Liver (tissue), 9 donors: ENCODE data around the gene CPZ. TPM values are rescaled to one million over a fixed set of nuclear protein-coding genes. Genes with fewer than 3 reads are reported as not detected.
"Not testable (repeated sequence)": the region's sequence is repeated elsewhere in the genome, so short reads cannot be mapped to it uniquely, and the experiment has no call there.

Source experiments
- DNase-seq: peaks from one replicate; pipeline ENCODE4 v3.0.0-alpha.2; 2017; ENCODE audit warnings: low spot score
- H3K27ac ChIP-seq, 2 donors: one replicate each; pipeline ENCODE4 v1.7.0; 2013; ENCODE audit warnings: inconsistent platforms in 2 of 2, low read length in 2 of 2, control low read depth in 1 of 2, low read depth in 1 of 2, mild to moderate bottlenecking in 1 of 2
- H3K27me3 ChIP-seq, 4 donors: one replicate each; pipeline versions ENCODE4 v1.6.1 to v1.7.0; 2013; ENCODE audit warnings: low read length in 3 of 4, inconsistent platforms in 1 of 4, mild to moderate bottlenecking in 1 of 4, moderate library complexity in 1 of 4; ENCODE audit not compliant: control insufficient read depth in 4 of 4, insufficient read depth in 4 of 4
- H3K36me3 ChIP-seq, 4 donors: one replicate each; pipeline versions ENCODE4 v1.6.1 to v1.7.0; 2013; ENCODE audit warnings: low read length in 3 of 4, mild to moderate bottlenecking in 3 of 4, low read depth in 1 of 4, moderate library complexity in 1 of 4; ENCODE audit not compliant: control insufficient read depth in 4 of 4, insufficient read depth in 3 of 4
- H3K4me1 ChIP-seq, 4 donors: one replicate each; pipeline versions ENCODE4 v1.6.1 to v1.7.0; 2013; ENCODE audit warnings: low read length in 3 of 4, mild to moderate bottlenecking in 3 of 4, moderate library complexity in 1 of 4; ENCODE audit not compliant: control insufficient read depth in 4 of 4, insufficient read depth in 4 of 4
- H3K4me3 ChIP-seq, 3 donors: one replicate each; pipeline versions ENCODE4 v1.6.1 to v1.7.0; 2013; ENCODE audit warnings: low read length in 3 of 3, control low read depth in 1 of 3, low read depth in 1 of 3, mild to moderate bottlenecking in 1 of 3
- H3K9ac ChIP-seq, 2 donors: one replicate each; pipeline ENCODE4 v1.7.0; 2013; ENCODE audit warnings: low read length in 2 of 2, mild to moderate bottlenecking in 2 of 2, moderate library complexity in 2 of 2, control low read depth in 1 of 2, low read depth in 1 of 2
- H3K9me3 ChIP-seq, 4 donors: one replicate each; pipeline versions ENCODE4 v1.6.1 to v1.7.0; 2013; ENCODE audit warnings: low read length in 3 of 4; ENCODE audit not compliant: control insufficient read depth in 4 of 4
- ATF3 ChIP-seq: IDR thresholded peaks from 2 replicates; pipeline ENCODE4 v1.6.1; 2016; ENCODE audit warnings: antibody characterized with exemption
- EGR1 ChIP-seq, 2 donors: IDR thresholded peaks; 2 replicates each; pipeline ENCODE4 v1.6.1; 2016 to 2018; ENCODE audit warnings: antibody characterized with exemption in 2 of 2, low read depth in 2 of 2
- HNF4A ChIP-seq, 2 donors: conservative IDR thresholded peaks; 2 replicates each; pipeline ENCODE4 v1.6.1; 2016; ENCODE audit warnings: antibody characterized with exemption in 2 of 2, mild to moderate bottlenecking in 2 of 2
- HNF4G ChIP-seq: IDR thresholded peaks from 2 replicates; pipeline ENCODE4 v1.6.1; 2016; ENCODE audit warnings: antibody characterized with exemption
- RAD21 ChIP-seq, 2 donors: IDR thresholded peaks; 2 replicates each; pipeline ENCODE4 v1.6.1; 2016; ENCODE audit warnings: antibody characterized with exemption in 2 of 2, mild to moderate bottlenecking in 2 of 2
- TAF1 ChIP-seq: conservative IDR thresholded peaks from 2 replicates; pipeline ENCODE4 v1.6.1; 2016; ENCODE audit warnings: antibody characterized with exemption, mild to moderate bottlenecking
- YY1 ChIP-seq: IDR thresholded peaks from 2 replicates; pipeline ENCODE4 v1.6.1; 2016; ENCODE audit warnings: antibody characterized with exemption, mild to moderate bottlenecking
- whole genome bisulfite sequencing: extraction: QIAGEN DNeasy Blood & Tissue Kit; methylation state at CpG from one replicate; pipeline ENCODE4 v1.1.7; 2013; 5-methylcytosine and 5-hydroxymethylcytosine counted together
- polyA plus RNA-seq, 2 donors: library from polyadenylated mRNA; stranded (reverse) in 1 of 2; unstranded in 1 of 2; fragments of 200-250 nt in 1 of 2; fragments of >200 nt in 1 of 2; fragmentation: Nextera tagmentation in 1 of 2; extraction: Ambion mirVana in 1 of 2; gene quantifications; one replicate each; pipeline versions ENCODE4 v1.2.1 to v1.2.3, GENCODE V29; 2013 to 2015
- total RNA-seq, 2 donors: library from RNA; depleted of rRNA; stranded (reverse); fragments of >200 nt; gene quantifications; one replicate each; pipeline ENCODE4 v1.2.3, GENCODE V29; 2014
- donor health status: healthy.
- donor health status: healthy.
- donor health status: healthy.
- donor health status: healthy.
- donor health status: healthy.

The CPZ gene
- total and polyA plus RNA-seq, 4 donors = 0.51 to 1.8 (median 1.4) TPM

GRCh38 chr4:8618961-8619720 lies 26.6 kb downstream of the CPZ start:
- no peaks in the 10 kb centered on the region for H3K4me1 ChIP-seq
- H3K4me3 ChIP-seq = no peak overlapping the region
- no peaks in the 10 kb centered on the region for H3K9me3 ChIP-seq
- TF ChIP-seq EGR1 (IDR thresholded peaks at IDR 0.05; ENCODE audit: low read depth in 2 of 2) (no peak), YY1 (no peak), TAF1 (no peak), RAD21 (IDR thresholded peaks at IDR 0.05) (no peak), HNF4A (conservative IDR thresholded peaks at IDR 0.05) (no peak), ATF3 (no peak), HNF4G (no peak)
- no peak overlapping the region for H3K27ac ChIP-seq
- DNase-seq = no peak
- no peaks in the 10 kb centered on the region for H3K36me3 ChIP-seq
- no peak overlapping the region for H3K9ac ChIP-seq
- WGBS = 89% methylated on average over 28 of the region's 28 CpGs
- no peaks in the 10 kb centered on the region for H3K27me3 ChIP-seq

GRCh38 chr4:8621135-8621534 lies 28.6 kb downstream of the CPZ start:
- not testable (repeated sequence) for H3K9ac ChIP-seq, H3K27ac ChIP-seq, DNase-seq, H3K9me3 ChIP-seq, H3K36me3 ChIP-seq, H3K4me3 ChIP-seq, H3K4me1 ChIP-seq, H3K27me3 ChIP-seq
- WGBS = 78% methylated on average over 12 of the region's 14 CpGs

- DNase-seq, H3K27me3 ChIP-seq, H3K36me3 ChIP-seq, H3K4me1 ChIP-seq, H3K4me3 ChIP-seq, H3K9me3 ChIP-seq, H3K9ac ChIP-seq, H3K27ac ChIP-seq: not testable (repeated sequence)
- no CpG with 5 or more reads among the region's 29 CpGs for WGBS
These were observed 32.2 kb downstream of the CPZ start for GRCh38 chr4:8624601-8625272.

- H3K36me3 ChIP-seq, H3K4me3 ChIP-seq, H3K27me3 ChIP-seq, H3K9ac ChIP-seq, H3K9me3 ChIP-seq, H3K27ac ChIP-seq, H3K4me1 ChIP-seq, DNase-seq: not testable (repeated sequence)
- WGBS = no CpG with 5 or more reads among the region's 29 CpGs
These were observed 37.8 kb downstream of the CPZ start for GRCh38 chr4:8630240-8630905.

GRCh38 chr4:8631896-8632295 lies 39.3 kb downstream of the CPZ start:
- H3K9ac ChIP-seq, H3K36me3 ChIP-seq, H3K27me3 ChIP-seq, H3K4me3 ChIP-seq, H3K4me1 ChIP-seq, H3K9me3 ChIP-seq, DNase-seq, H3K27ac ChIP-seq: not testable (repeated sequence)
- 62% methylated on average over 3 of the region's 6 CpGs for WGBS

- H3K9ac ChIP-seq, H3K27ac ChIP-seq, H3K27me3 ChIP-seq, H3K4me3 ChIP-seq, H3K36me3 ChIP-seq, H3K4me1 ChIP-seq, H3K9me3 ChIP-seq, DNase-seq: not testable (repeated sequence)
- 83% methylated on average over 5 of the region's 11 CpGs for WGBS
These were observed 42.2 kb downstream of the CPZ start for GRCh38 chr4:8634773-8635172.

GRCh38 chr4:8635897-8636554 lies 43.5 kb downstream of the CPZ start:
- H3K9me3 ChIP-seq = not testable (repeated sequence)

More at GRCh38 chr4:8635897-8636554, 43.5 kb downstream of the CPZ start:
- not testable (repeated sequence) for H3K4me3 ChIP-seq, H3K27me3 ChIP-seq, H3K9ac ChIP-seq, H3K36me3 ChIP-seq, H3K4me1 ChIP-seq, H3K27ac ChIP-seq, DNase-seq
- 23% methylated on average over 3 of the region's 29 CpGs for WGBS
